Trophoblast cell (in vitro differentiated cells and primary cell): ENCODE data around the gene CTBP2.
A peak's percentile ranks its signal among the peaks of the same experiment; 100 is the strongest.

ENCODE experiments used
- DNase-seq, 2 donors: peaks; one replicate each; pipeline ENCODE4 v3.0.0-alpha.2; 2016
- H2AFZ ChIP-seq: 2 replicates; pipeline ENCODE4 v1.6.1; 2013; ENCODE audit warnings: low read length, moderate library complexity, mild to moderate bottlenecking; ENCODE audit not compliant: insufficient read depth, poor library complexity
- H2AK5ac ChIP-seq: 2 replicates; pipeline ENCODE4 v1.6.1; 2013; ENCODE audit warnings: mild to moderate bottlenecking, low read length
- H2BK120ac ChIP-seq: 2 replicates; pipeline ENCODE4 v1.6.1; 2013; ENCODE audit warnings: low read length, mild to moderate bottlenecking, moderate library complexity; ENCODE audit not compliant: insufficient read depth, poor library complexity
- H2BK12ac ChIP-seq: 2 replicates; pipeline ENCODE4 v1.6.1; 2013; ENCODE audit warnings: mild to moderate bottlenecking, low read length, moderate library complexity
- H2BK5ac ChIP-seq: 2 replicates; pipeline ENCODE4 v1.6.1; 2013; ENCODE audit warnings: low read length, low read depth, moderate library complexity, mild to moderate bottlenecking; ENCODE audit not compliant: poor library complexity
- H3K14ac ChIP-seq: 2 replicates; pipeline ENCODE4 v1.6.1; 2013; ENCODE audit warnings: mild to moderate bottlenecking, low read length
- H3K18ac ChIP-seq: 2 replicates; pipeline ENCODE4 v1.6.1; 2013; ENCODE audit warnings: mild to moderate bottlenecking, low read length
- H3K23ac ChIP-seq: 2 replicates; pipeline ENCODE4 v1.6.1; 2013; ENCODE audit warnings: low read length
- H3K27ac ChIP-seq: 2 replicates; pipeline ENCODE4 v1.5.1; 2013; ENCODE audit warnings: low read depth, mild to moderate bottlenecking, inconsistent platforms, low read length, moderate library complexity
- H3K27me3 ChIP-seq: 2 replicates; pipeline ENCODE4 v1.6.1; 2013; ENCODE audit warnings: inconsistent platforms, mild to moderate bottlenecking, low read length, moderate library complexity; ENCODE audit not compliant: insufficient read depth
- H3K36me3 ChIP-seq, 2 experiments: 1 replicate in 1 of 2; 2 replicates in 1 of 2; pipeline ENCODE4 v1.6.1; 2013; ENCODE audit warnings: low read length in 2 of 2, mild to moderate bottlenecking in 2 of 2, moderate library complexity in 1 of 2; ENCODE audit not compliant: insufficient read depth in 2 of 2, control insufficient read depth in 1 of 2
- H3K4ac ChIP-seq: 2 replicates; pipeline ENCODE4 v1.6.1; 2013; ENCODE audit warnings: low read depth, mild to moderate bottlenecking, low read length, moderate library complexity
- H3K4me1 ChIP-seq, 2 experiments: 1 replicate in 1 of 2; 2 replicates in 1 of 2; pipeline ENCODE4 v1.6.1; 2013; ENCODE audit warnings: low read length in 2 of 2, mild to moderate bottlenecking in 2 of 2, moderate library complexity in 1 of 2; ENCODE audit not compliant: insufficient read depth in 2 of 2, control insufficient read depth in 1 of 2
- H3K4me2 ChIP-seq: 2 replicates; pipeline ENCODE4 v1.6.1; 2013; ENCODE audit warnings: inconsistent platforms, mild to moderate bottlenecking, low read length, moderate library complexity
- H3K4me3 ChIP-seq: 2 replicates; pipeline ENCODE4 v1.5.1; 2013; ENCODE audit warnings: mild to moderate bottlenecking, low read depth, low read length, inconsistent platforms
- H3K79me1 ChIP-seq: one replicate; pipeline ENCODE4 v1.6.1; 2013; ENCODE audit warnings: low read length
- H3K79me2 ChIP-seq: 2 replicates; pipeline ENCODE4 v1.6.1; 2013; ENCODE audit warnings: low read length, mild to moderate bottlenecking; ENCODE audit not compliant: control insufficient read depth, insufficient read depth, poor library complexity
- H3K9ac ChIP-seq: 2 replicates; pipeline ENCODE4 v1.6.1; 2013; ENCODE audit warnings: mild to moderate bottlenecking, low read length
- H3K9me3 ChIP-seq: 2 replicates; pipeline ENCODE4 v1.6.1; 2013; ENCODE audit warnings: low read depth, mild to moderate bottlenecking, control low read depth, inconsistent platforms, low read length; ENCODE audit not compliant: insufficient read depth
- H4K12ac ChIP-seq: 2 replicates; pipeline ENCODE4 v1.6.1; 2013; ENCODE audit warnings: low read depth, mild to moderate bottlenecking, low read length, moderate library complexity
- H4K8ac ChIP-seq: 2 replicates; pipeline ENCODE4 v1.6.1; 2013; ENCODE audit warnings: low read depth, mild to moderate bottlenecking, low read length, moderate library complexity
- H4K91ac ChIP-seq: one replicate; pipeline ENCODE4 v1.6.1; 2013; ENCODE audit warnings: low read depth, mild to moderate bottlenecking, low read length, moderate library complexity
- WGBS: extraction: QIAGEN DNeasy Blood & Tissue Kit; methylation state at CpG from one replicate; pipeline ENCODE4 v1.1.7; 2013; ENCODE audit warnings: missing lambda C conversion rate; ENCODE audit not compliant: insufficient read length, insufficient coverage; ENCODE audit errors: extremely low coverage; 5-methylcytosine and 5-hydroxymethylcytosine counted together

Gene CTBP2

DNA sequence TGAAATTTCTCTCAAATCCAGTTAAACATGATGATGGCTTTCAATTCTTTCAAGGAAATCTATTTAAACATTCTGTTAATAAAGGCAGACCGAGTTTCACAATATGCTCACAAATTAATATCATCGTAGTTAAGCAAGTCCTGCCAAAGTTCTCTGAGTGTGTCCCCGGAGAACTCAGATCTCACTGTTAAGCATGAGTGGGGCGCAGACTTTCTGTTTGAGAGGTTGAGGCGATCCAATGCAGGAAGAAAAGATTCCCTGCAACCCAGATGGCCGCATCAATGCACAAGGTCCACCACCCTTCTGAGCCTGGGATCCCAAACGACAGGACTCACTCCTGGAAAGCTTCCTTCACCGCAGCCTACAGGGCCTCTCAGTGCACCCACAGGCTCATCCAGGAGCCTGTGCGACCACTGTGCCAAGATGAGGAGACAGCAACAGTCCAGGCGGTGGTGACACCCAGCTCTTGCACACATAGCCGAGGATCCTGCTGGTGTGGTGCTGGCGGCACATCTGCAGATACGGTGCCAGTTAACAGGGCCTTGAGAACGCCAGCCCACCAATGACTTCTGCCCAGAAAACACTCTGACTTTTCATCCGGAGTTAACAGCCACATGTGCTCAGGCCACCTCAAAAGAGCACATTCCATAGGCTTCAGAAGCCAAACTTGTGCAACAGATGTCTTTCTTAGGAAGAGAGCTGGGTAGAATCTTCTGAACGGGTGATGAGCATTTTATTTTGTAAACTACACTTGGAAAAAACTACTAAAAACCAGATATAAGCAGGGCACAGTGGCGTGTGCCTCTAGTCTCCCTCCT, 116.3 kb downstream of the CTBP2 start:
- no peak overlapping the region for H3K9ac ChIP-seq
- H3K23ac ChIP-seq = no peak overlapping the region
- no peak overlapping the region for H4K91ac ChIP-seq
- H2AFZ ChIP-seq = no peak overlapping the region
- peak overlapping the region; percentile 4 for H3K4ac ChIP-seq
- H3K79me1 ChIP-seq = peaks cover 6% of the 10 kb centered on the region
- no peak overlapping the region for H3K18ac ChIP-seq
- no peak overlapping the region for H3K27ac ChIP-seq
- H3K36me3 ChIP-seq = peaks cover 3 to 6% of the 10 kb centered on the region in 2 experiments
- no peak overlapping the region for H4K8ac ChIP-seq
- H3K9me3 ChIP-seq = no peaks in the 10 kb centered on the region
- H2AK5ac ChIP-seq = no peak overlapping the region
- peaks cover 12 to 25% of the 10 kb centered on the region in 2 experiments for H3K4me1 ChIP-seq
- no peak overlapping the region for H2BK120ac ChIP-seq
- no peak overlapping the region for H3K4me3 ChIP-seq
- WGBS = no CpG with 5 or more reads among the region's 17 CpGs
- H3K79me2 ChIP-seq = peaks cover 7% of the 10 kb centered on the region
- no peak overlapping the region for H3K14ac ChIP-seq
- H2BK12ac ChIP-seq = no peak overlapping the region
- no peak for DNase-seq
- no peak overlapping the region for H4K12ac ChIP-seq
- no peak overlapping the region for H3K4me2 ChIP-seq
- no peaks in the 10 kb centered on the region for H3K27me3 ChIP-seq
- no peak overlapping the region for H2BK5ac ChIP-seq

DNA sequence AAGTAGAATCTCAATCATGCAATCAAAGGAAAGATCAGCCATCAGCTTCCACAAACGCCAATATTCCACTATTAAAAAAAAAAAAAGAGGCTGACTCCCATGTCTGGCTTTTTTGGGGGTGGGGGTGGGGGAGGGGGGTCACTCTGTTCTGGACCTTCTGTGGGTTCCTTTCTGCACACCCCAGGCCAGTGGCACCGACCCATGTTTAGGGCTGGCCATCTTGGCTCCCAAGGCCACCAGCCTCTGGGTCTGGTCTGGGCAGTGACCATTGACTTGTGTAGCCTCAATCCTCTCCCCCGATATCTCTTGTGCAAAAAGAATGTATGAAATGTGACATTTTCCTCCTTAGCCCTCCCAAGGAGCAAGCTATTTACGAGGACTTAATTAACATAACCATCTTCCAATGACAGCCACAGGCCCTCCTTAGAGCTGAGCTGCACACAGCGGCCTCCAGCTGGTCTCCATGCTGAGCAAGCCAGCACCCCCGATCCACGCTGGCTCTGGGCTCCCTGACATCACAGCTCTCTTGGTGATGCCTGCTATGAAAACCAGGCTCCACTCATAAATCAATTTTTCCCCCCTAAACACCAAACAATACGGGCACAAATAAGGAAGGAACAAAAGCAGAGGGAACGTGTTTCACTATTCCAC, 118.4 kb downstream of the CTBP2 start:
- no peaks in the 10 kb centered on the region for H3K27me3 ChIP-seq
- peaks cover 3 to 9% of the 10 kb centered on the region in 2 experiments for H3K36me3 ChIP-seq
- H4K12ac ChIP-seq = no peak overlapping the region
- H3K79me1 ChIP-seq = peaks cover 2% of the 10 kb centered on the region
- no CpG with 5 or more reads among the region's 9 CpGs for WGBS
- no peak overlapping the region for H3K18ac ChIP-seq
- H2AK5ac ChIP-seq = no peak overlapping the region
- H3K27ac ChIP-seq = no peak overlapping the region
- no peak overlapping the region for H2BK5ac ChIP-seq
- no peak overlapping the region for H4K91ac ChIP-seq
- no peak overlapping the region for H2BK12ac ChIP-seq
- no peak overlapping the region for H2AFZ ChIP-seq
- no peak overlapping the region for H3K4ac ChIP-seq
- no peak for DNase-seq
- no peaks in the 10 kb centered on the region for H3K9me3 ChIP-seq
- H3K4me3 ChIP-seq = no peak overlapping the region
- H3K9ac ChIP-seq = no peak overlapping the region
- no peak overlapping the region for H3K23ac ChIP-seq
- H3K4me1 ChIP-seq = peaks cover 12 to 19% of the 10 kb centered on the region in 2 experiments
- no peak overlapping the region for H3K4me2 ChIP-seq
- peaks cover 6% of the 10 kb centered on the region for H3K79me2 ChIP-seq
- no peak overlapping the region for H4K8ac ChIP-seq
- H2BK120ac ChIP-seq = no peak overlapping the region
- H3K14ac ChIP-seq = no peak overlapping the region

DNA sequence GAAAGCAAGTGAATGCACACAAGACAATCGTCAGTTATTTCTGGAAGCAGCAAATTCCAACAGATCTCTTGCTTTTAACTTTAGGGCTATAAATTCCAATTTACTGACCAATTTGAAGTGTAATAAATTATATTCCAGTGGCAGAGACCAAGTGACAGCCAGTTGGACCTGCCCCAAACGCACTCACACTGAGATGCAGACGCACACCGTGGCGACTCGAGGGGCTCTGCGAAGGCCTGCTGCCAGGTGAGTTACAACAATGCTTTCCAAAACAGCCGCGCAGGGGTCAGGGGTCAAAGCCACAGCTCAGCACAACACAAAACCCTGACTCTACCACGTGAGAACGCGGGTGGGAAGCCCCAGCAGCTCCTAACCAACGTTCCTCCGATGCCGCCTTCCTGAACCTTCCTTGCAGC, 121.0 kb downstream of the CTBP2 start:
- no peak overlapping the region for H2BK12ac ChIP-seq
- H3K9ac ChIP-seq = no peak overlapping the region
- no peak overlapping the region for H2BK120ac ChIP-seq
- no peaks in the 10 kb centered on the region for H3K27me3 ChIP-seq
- H4K12ac ChIP-seq = no peak overlapping the region
- H4K8ac ChIP-seq = no peak overlapping the region
- H3K36me3 ChIP-seq = peaks cover 6 to 13% of the 10 kb centered on the region in 2 experiments
- no peak for DNase-seq
- H3K14ac ChIP-seq = no peak overlapping the region
- no CpG with 5 or more reads among the region's 15 CpGs for WGBS
- no peak overlapping the region for H2AFZ ChIP-seq
- no peak overlapping the region for H3K27ac ChIP-seq
- H3K4me2 ChIP-seq = no peak overlapping the region
- H3K4me3 ChIP-seq = no peak overlapping the region
- H3K79me1 ChIP-seq = peaks cover 4% of the 10 kb centered on the region
- H3K4ac ChIP-seq = no peak overlapping the region
- H2AK5ac ChIP-seq = no peak overlapping the region
- H3K23ac ChIP-seq = no peak overlapping the region
- no peak overlapping the region for H3K18ac ChIP-seq
- H3K79me2 ChIP-seq = peaks cover 8% of the 10 kb centered on the region
- peaks cover 15 to 28% of the 10 kb centered on the region in 2 experiments for H3K4me1 ChIP-seq
- no peak overlapping the region for H4K91ac ChIP-seq
- H2BK5ac ChIP-seq = no peak overlapping the region
- no peaks in the 10 kb centered on the region for H3K9me3 ChIP-seq

DNA sequence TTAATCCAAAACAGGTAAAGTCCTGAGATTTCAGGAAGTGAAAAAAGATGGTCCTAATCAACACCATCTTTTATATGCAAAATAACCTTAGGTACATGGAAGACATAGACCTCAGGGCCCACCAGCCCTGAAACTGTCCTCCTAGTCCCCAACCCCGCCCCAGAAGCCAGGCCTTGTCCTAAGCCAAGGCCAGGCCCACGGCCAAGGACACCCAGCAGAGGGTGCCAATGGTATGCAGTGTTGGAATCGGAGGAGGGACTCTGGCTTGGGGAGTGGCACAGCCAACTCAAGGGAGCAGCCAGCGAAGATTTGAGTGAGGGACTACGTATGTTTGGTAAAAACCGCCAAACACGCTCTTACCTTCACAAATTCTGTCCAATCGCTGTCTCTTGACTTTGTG, 121.7 kb downstream of the CTBP2 start:
- Histone ChIP-seq H2BK120ac (no peak overlapping the region), H3K18ac (no peak overlapping the region), H3K4ac (no peak overlapping the region), H3K14ac (no peak overlapping the region), H2BK5ac (no peak overlapping the region), H3K27me3 (no peaks in the 10 kb centered on the region), H4K91ac (no peak overlapping the region), H3K9ac (no peak overlapping the region), H4K12ac (no peak overlapping the region), H2BK12ac (no peak overlapping the region), H3K27ac (no peak overlapping the region), H3K79me1 (peaks cover 4% of the 10 kb centered on the region), H3K4me3 (no peak overlapping the region), H3K4me1 (peaks cover 15 to 28% of the 10 kb centered on the region in 2 experiments), H2AK5ac (no peak overlapping the region), H3K23ac (no peak overlapping the region), H2AFZ (no peak overlapping the region), H3K79me2 (peaks cover 8% of the 10 kb centered on the region), H3K36me3 (peaks cover 3 to 9% of the 10 kb centered on the region in 2 experiments), H4K8ac (no peak overlapping the region), H3K4me2 (no peak overlapping the region), H3K9me3 (no peaks in the 10 kb centered on the region)
- DNase-seq = no peak
- no CpG with 5 or more reads among the region's 8 CpGs for WGBS
